Urothelium cell line (cell line): ENCODE results near the gene CCL19.
A peak's percentile ranks its signal among the peaks of the same experiment; 100 is the strongest.

ENCODE experiments used
- DNase-seq: peaks from one replicate; pipeline ENCODE4 v3.0.0; 2011; ENCODE audit warnings: low spot score, mixed read lengths
- FAIRE-seq: peaks from 2 replicates; lab custom pipeline; 2011; peaks lifted over from hg19 to GRCh38; lab: Jason Lieb, UNC

CCL19 gene

GRCh38 chr9:34701023-34701768, 10.1 kb upstream of the CCL19 start:
- no peak for FAIRE-seq
- DNase-seq: peak; percentile 92

GRCh38 chr9:34694811-34695210, 3.7 kb upstream of the CCL19 start:
- DNase-seq: no peak
- no peak for FAIRE-seq

- FAIRE-seq (no peak), DNase-seq (no peak)
These were observed 2.5 kb upstream of the CCL19 start for GRCh38 chr9:34693560-34693959.

- DNase-seq (no peak), FAIRE-seq (no peak)
These were observed 850 bp upstream of the CCL19 start for GRCh38 chr9:34691936-34692315.

- FAIRE-seq (no peak), DNase-seq (no peak)
These were observed 1.6 kb downstream of the CCL19 start for GRCh38 chr9:34689512-34689911.

- DNase-seq (no peak), FAIRE-seq (no peak)
These were observed 2.0 kb downstream of the CCL19 start for GRCh38 chr9:34689116-34689470.

- FAIRE-seq: no peak
- no peak for DNase-seq
These were observed 2.6 kb downstream of the CCL19 start for GRCh38 chr9:34688329-34689115.

GRCh38 chr9:34687276-34688030, 3.6 kb downstream of the CCL19 start:
- DNase-seq (no peak), FAIRE-seq (peak; percentile 9)

- DNase-seq (no peak), FAIRE-seq (no peak)
These were observed 4.3 kb downstream of the CCL19 start for GRCh38 chr9:34686732-34687131.

- FAIRE-seq (no peak), DNase-seq (no peak)
These were observed 4.8 kb downstream of the CCL19 start for GRCh38 chr9:34686231-34686630.

DNA sequence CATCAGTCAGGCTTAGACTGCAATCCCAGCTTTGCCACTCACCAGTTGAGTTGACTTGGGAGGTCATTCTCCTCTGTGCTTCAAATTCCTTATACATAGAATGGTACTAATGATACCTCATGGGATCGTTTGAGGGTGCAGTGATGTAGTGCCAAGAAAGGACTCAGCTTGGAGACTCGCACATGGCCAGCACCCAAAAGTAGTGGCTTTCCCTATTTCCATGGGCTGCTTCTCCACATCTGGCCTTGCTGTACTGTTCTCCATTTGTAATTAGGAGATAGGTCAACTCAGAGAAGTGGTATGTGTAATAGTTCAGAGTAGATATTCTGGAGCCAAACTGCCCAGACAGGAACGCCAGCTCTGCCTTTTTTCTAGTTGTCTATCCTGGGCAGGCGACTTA, 5.5 kb downstream of the CCL19 start:
- DNase-seq (no peak), FAIRE-seq (no peak)

- FAIRE-seq (no peak), DNase-seq (no peak)
These were observed 6.3 kb downstream of the CCL19 start for GRCh38 chr9:34684816-34685215.

DNA sequence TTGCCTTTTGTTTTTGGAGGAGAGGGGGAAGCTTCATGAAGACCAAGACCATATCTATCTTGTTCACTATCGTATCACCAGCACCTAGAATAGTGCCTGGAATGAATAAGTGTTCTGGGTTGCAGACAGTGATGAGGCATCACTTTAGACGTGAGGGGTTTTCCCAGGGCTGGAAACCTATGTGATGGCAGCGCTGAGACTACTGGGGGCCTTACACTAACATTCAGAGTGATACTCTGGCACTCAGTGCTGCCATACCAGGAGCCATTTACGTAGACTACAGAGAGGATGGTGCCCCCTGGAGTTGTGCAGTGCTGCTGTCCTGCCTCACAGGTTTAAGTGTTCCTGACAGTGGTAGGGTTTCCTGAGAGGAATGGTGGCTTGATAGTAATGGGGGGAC, 6.9 kb downstream of the CCL19 start:
- DNase-seq (no peak), FAIRE-seq (no peak)

GRCh38 chr9:34675869-34676268, 15.2 kb downstream of the CCL19 start:
- no peak for FAIRE-seq
- DNase-seq: no peak

DNA sequence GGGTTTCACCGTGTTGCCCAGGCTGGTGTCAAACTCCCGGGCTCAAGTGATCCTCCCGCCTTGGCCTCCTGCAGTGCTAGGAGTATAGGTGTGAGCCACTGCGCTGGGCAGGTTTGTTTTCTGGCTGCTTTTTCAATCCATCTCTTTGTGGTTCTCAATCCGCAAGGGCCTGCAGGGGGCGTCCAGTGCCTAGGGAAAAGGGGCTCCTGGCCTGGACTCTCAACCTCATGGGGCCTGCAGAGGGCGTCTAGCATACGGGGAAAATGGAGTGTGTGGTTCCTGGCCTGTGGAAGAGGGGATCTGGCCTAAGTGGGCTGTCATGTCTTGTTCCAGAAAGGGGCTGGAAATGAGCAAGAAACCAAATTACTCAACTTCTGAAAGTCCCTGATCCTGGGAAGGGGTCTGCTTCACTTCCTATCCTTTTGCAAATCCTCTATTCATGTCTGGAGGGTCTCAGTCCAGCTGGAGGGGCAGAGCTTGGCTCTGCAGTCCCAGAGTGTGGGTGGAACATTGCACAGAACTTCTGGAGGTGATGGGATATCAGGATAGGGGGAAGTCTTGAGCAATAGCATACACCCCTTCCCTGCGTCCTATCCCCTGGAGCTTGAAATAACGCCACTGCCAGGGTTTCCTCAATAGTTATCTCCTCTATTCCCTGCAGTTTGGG, 15.9 kb downstream of the CCL19 start:
- no peak for FAIRE-seq
- DNase-seq: peak; percentile 73

GRCh38 chr9:34674440-34674839, 16.6 kb downstream of the CCL19 start:
- peak; percentile 52 for FAIRE-seq
- DNase-seq: no peak

DNA sequence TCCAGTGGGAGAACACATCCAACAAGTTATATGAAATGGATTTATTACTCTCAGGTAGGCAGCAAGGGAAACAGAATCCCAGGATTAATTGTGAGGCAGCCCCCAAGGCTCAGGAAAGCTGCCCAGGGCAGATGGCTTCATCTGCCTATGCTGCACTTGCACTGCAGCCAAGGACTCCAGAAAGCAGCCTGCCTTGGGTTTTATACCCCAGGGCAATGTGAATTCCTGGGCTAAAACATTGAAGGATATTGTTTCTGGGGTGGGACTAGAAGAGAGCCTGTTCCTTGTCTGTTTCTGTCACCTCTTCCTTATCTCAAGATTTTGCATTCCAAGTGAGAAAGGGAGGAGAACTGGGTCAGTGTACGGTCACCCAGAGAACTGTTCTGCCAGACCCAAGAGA, 19.8 kb downstream of the CCL19 start:
- DNase-seq (no peak), FAIRE-seq (no peak)

DNA sequence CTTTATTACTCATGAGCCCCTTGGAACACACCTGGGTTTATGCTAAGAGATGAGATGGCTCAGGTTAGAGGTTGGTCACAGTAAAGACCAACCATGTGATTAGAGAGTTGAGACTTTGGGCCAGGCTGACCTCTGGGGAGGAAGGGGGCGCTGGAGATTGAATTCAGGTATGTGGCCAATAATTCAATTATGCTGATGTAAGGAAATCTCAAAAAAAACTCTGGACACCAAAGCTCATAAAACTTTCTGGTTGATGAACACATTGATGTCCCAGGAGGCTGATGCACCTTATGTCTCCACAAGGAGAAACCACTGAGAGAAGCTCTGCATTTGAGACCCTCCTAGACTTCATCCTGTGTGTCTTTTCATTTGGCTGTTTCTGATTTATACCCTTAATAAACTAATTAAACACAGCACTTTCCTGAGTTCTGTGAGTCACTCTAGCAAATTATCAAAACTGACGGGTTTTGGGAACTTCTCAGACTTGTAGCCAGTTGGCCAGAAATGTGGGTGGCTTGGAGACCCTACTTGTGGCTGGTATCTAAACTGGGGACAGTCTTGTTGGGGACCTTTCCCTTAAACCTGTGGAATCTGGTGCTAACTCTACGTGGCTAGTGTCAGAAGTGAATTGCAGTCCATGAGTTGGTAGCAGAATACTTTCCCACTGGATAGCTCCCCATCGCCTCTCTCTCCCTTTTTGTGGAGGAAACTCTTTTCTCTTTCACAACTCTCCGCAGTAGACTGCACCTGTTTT, 21.1 kb downstream of the CCL19 start:
- no peak for DNase-seq
- FAIRE-seq: no peak

DNA sequence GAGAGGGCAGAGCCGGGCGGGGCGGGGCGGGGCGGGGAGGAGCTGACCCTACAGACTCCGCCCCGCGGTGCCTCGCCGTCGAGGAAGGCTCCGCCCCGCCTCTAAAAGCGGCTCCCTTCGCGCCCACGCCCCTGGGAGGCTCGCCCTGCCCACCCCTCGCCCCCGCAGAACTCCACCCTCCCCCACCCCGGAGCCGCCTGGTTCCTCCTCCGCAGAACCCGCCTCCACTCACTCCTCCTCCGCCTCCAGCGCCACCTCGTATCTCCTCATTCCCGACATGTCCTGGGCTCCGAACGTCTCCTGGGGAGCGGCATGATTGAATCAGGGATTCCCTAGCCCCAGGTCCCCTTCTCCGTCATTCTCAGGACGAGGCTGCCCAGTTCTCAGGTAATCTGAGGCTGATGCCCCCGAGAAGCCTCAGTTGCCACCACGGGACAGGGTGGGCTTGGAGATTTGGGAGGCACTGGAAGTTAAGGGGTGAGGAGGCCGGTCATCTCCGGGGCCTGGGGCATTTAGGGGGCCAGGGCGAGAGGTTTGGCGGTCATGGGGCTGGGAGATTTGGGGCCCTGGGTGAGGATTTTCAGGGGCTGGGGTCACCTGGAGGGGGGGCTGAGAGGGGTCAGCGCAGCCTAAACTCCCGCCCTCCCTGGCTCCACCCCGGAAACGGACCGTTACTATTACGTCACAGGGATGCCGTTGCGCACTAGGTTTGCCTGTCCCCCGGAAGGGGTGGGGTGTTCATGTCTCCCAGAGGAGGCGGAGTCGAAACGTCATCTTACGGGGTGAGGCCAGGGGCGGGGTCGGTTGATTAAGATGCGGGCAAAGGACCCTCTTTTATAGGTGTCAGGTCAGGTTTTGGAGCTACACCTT, 25.5 kb downstream of the CCL19 start:
- DNase-seq: peak; percentile 98
- peak; percentile 98 for FAIRE-seq

DNA sequence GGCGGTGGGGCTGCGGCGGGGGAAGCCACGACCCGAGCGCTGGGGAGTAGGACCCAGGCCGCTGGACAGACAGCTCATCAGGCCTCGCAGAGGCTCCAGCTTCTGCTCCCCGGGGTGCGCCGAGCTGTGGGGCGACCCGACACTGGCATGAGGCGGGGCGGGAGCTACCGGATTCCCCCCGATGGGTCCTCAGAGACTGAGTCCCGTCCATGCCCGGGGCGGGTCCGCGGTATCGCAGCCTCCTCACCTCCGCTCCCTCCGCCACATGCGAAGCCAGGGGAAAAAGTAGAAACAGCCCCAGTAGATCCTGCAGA, 26.1 kb downstream of the CCL19 start:
- no peak for DNase-seq
- no peak for FAIRE-seq
